ENCODE measurements around the gene VWA7. TPM values are rescaled to one million over a fixed set of nuclear protein-coding genes. Genes with fewer than 3 reads are reported as not detected.

The VWA7 gene
- polyA plus RNA-seq, 3 donors, result 6.8 to 9.4 (median 8.5) TPM

GRCh38 chr6:31760790-31761189 lies 16.3 kb downstream of the VWA7 start:
- DNase-seq (ENCODE audit: low read depth in 3 of 3, low spot score in 2 of 3), result no peak

- DNase-seq (ENCODE audit: low read depth in 3 of 3, low spot score in 2 of 3), result no peak
These were observed 18.8 kb downstream of the VWA7 start for GRCh38 chr6:31758281-31758680.

GRCh38 chr6:31752739-31753319 lies 24.3 kb downstream of the VWA7 start:
- no peak for DNase-seq (ENCODE audit: low read depth in 3 of 3, low spot score in 2 of 3)

GRCh38 chr6:31750411-31751022 lies 26.6 kb downstream of the VWA7 start:
- DNase-seq (ENCODE audit: low read depth in 3 of 3, low spot score in 2 of 3), result no peak

GRCh38 chr6:31749301-31750036 lies 27.7 kb downstream of the VWA7 start:
- DNase-seq (ENCODE audit: low read depth in 3 of 3, low spot score in 2 of 3), result no peak

GRCh38 chr6:31744422-31744821 lies 32.7 kb downstream of the VWA7 start:
- no peak for DNase-seq (ENCODE audit: low read depth in 3 of 3, low spot score in 2 of 3)

DNA sequence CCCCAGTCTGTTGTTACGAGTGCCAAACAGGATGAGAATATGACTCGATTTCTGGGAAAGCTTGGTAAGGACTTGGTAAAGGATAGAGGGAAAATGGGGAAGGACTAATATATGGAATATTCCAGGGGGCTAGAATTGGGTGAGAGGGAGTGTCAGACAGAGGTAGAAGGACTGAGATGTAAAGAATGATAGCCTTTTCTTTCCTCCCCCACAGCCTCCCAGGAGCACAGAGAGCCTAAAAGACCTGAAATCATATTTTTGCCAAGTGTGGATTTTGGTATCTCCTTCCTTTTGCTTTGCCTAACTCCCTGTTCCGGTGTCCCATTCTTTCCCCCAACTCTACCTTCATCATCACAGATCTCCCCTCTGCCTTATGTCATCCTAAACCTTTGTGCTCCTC lies 34.2 kb downstream of the VWA7 start:
- DNase-seq (ENCODE audit: low read depth in 3 of 3, low spot score in 2 of 3), result no peak

DNA sequence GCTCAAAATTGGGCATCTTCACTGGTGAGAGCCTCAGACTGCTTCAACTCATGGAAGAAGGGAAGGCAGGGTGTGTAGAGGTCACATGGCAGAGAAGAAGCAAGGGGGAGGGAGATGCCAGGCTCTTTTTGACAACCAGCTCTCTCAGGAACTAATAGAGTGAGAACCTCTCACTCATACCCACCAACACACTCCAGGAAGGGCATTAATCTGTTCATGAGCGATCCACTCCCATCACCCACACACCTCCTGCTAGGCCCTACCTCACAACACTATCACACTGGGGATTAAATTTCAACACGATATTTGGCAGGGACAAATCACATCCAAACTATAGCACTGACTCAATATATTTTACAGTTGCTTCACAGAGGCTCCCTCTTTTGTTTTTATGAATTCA lies 35.3 kb downstream of the VWA7 start:
- no peak for DNase-seq (ENCODE audit: low read depth in 3 of 3, low spot score in 2 of 3)

GRCh38 chr6:31740397-31741223 lies 36.5 kb downstream of the VWA7 start:
- DNase-seq (ENCODE audit: low read depth in 3 of 3, low spot score in 2 of 3), result peak in 1 of 3 donors; percentile 44

DNA sequence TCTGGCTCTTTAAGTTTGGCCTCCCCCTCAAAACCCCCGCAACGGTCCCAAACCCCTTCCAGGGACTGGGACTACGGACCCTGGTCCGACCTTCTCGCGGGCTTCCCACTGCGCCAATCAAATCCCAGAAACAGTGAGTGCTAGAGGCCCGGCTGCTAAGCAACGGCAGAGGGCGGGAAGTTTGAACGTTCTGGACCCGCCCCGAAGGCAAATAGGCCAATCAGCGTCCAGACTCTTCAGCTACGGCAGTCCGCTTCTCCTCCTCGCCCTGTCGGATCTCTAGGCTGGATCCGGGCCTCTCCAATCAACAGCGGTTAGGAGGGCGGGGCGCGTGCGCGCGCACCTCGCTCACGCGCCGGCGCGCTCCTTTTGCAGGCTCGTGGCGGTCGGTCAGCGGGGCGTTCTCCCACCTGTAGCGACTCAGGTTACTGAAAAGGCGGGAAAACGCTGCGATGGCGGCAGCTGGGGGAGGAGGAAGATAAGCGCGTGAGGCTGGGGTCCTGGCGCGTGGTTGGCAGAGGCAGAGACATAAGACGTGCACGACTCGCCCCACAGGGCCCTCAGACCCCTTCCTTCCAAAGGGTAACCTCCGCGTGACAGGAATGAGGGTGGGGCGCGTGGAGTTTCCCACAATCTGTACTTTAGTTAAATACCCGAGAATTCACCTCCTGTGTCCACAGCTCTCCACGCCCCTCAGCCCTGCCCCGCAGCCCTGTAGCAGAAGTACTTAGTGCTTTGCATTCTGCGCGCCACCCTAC lies 37.3 kb downstream of the VWA7 start, which contains the start of gene MSH5:
Gene MSH5 (plus strand): TSS at position 367 of the 758 bp plus-strand sequence. CDS start 462 bp downstream, outside the sequence.
- DNase-seq (ENCODE audit: low read depth in 3 of 3, low spot score in 2 of 3), result peak; percentile 97 to 100 (median 99)

- DNase-seq (ENCODE audit: low read depth in 3 of 3, low spot score in 2 of 3), result peak in 2 of 3 donors; percentile 45 to 74
These were observed 38.8 kb downstream of the VWA7 start for GRCh38 chr6:31737991-31738979.

DNA sequence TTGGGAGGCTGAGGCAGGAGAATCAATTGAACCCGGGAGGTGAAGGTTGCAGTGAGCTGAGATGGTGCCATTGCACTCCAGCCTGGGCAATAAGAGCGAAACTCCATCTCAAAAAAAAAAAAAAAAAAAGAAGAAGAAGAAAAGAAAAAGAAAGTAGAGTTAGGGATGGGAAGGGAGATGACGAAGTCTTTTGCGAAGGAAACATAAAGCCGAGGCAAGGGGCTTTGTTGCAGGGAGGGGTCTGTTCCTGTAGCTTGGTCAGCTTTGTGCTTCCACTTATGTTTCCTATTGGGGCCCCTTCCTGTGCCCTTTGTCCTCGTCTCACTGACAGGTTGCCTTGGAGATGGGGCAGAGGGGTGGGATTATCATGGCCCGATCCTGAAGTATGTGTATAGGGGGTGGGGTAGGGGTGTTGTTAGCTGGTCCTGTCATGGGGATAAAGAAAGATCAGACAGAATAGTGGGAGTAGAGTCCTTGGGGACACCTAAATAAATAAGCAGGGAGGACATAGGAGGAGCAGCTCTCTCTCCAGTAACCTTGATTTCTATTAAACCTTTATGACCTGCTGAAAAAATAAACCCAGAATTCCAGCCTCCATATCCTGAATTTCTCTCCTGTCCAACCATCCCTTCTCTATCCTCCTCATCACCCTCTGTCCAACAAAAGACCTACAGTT lies 39.7 kb downstream of the VWA7 start:
- DNase-seq (ENCODE audit: low read depth in 3 of 3, low spot score in 2 of 3), result peak in 2 of 3 donors; percentile 54 to 61

GRCh38 chr6:31736768-31737314 lies 40.3 kb downstream of the VWA7 start:
- no peak for DNase-seq (ENCODE audit: low read depth in 3 of 3, low spot score in 2 of 3)

- peak in 2 of 3 donors; percentile 60 to 73 for DNase-seq (ENCODE audit: low read depth in 3 of 3, low spot score in 2 of 3)
These were observed 40.9 kb downstream of the VWA7 start, which contains the start of gene CLIC1 for GRCh38 chr6:31736021-31736767. CLIC1 (minus strand) TSS chr6:31736530; CDS start chr6:31736300, 230 bp downstream.

DNA sequence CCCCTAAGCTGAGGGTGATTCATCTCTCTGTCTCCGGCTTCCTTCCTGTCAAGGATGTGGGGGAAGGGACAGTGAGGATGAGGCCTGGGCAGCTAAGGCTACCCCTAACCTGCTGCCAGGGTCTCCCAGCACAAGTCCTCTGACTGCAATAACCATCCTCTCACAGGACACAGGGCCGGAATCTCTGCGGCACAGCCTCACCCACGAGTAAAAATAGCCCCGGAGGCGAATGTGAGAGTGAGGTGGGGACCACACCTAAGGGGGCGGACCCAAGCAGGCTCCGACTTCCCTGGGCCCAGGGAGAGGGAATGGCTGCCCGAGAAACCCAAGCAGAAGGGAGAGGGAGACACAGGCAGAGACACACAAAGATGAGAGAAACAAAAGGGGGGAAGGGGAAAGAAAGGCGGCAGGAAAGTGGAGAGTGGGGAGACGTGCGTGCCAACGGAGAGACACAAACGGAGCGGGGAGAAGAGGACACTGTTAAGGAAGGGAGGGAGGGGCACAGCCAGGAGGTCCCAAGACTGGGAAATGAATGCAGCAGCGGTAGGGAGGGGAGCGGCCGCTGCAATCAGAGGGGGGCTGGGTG lies 42.2 kb downstream of the VWA7 start:
- no peak for DNase-seq (ENCODE audit: low read depth in 3 of 3, low spot score in 2 of 3)

- no peak for DNase-seq (ENCODE audit: low read depth in 3 of 3, low spot score in 2 of 3)
These were observed 42.8 kb downstream of the VWA7 start for GRCh38 chr6:31734247-31734820.

- DNase-seq (ENCODE audit: low read depth in 3 of 3, low spot score in 2 of 3), result no peak
These were observed 43.4 kb downstream of the VWA7 start for GRCh38 chr6:31733734-31734133.
